ENCODE measurements around the gene LSG1.

DNA sequence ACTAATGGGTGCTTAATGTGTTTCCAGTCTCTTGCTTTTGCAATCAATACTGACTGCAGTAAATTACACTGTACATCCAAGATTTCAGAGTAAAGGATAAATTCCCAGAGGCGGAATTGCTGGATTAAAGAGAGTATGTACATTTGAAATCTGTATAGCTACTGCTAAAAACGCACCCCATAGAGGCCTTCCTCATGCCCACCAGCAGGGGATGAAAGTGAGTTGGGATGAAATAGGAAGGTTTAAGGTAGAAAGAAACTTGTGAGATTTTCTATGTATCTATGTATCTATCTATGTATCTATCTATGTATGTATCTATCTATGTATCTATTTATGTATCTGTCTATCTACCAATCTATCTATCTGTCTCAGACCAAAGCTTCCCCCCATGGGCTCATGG, 67.2 kb downstream of the LSG1 start:
- TF ChIP-seq POLR2A (IDR thresholded peaks at IDR 0.05; ENCODE audit: low read depth, low read length) = no peak
- no peak for TF ChIP-seq EZH2 (IDR thresholded peaks at IDR 0.05; ENCODE audit: borderline replicate concordance, control insufficient read depth, low read depth, low read length)
- TF ChIP-seq, protein P1, sequence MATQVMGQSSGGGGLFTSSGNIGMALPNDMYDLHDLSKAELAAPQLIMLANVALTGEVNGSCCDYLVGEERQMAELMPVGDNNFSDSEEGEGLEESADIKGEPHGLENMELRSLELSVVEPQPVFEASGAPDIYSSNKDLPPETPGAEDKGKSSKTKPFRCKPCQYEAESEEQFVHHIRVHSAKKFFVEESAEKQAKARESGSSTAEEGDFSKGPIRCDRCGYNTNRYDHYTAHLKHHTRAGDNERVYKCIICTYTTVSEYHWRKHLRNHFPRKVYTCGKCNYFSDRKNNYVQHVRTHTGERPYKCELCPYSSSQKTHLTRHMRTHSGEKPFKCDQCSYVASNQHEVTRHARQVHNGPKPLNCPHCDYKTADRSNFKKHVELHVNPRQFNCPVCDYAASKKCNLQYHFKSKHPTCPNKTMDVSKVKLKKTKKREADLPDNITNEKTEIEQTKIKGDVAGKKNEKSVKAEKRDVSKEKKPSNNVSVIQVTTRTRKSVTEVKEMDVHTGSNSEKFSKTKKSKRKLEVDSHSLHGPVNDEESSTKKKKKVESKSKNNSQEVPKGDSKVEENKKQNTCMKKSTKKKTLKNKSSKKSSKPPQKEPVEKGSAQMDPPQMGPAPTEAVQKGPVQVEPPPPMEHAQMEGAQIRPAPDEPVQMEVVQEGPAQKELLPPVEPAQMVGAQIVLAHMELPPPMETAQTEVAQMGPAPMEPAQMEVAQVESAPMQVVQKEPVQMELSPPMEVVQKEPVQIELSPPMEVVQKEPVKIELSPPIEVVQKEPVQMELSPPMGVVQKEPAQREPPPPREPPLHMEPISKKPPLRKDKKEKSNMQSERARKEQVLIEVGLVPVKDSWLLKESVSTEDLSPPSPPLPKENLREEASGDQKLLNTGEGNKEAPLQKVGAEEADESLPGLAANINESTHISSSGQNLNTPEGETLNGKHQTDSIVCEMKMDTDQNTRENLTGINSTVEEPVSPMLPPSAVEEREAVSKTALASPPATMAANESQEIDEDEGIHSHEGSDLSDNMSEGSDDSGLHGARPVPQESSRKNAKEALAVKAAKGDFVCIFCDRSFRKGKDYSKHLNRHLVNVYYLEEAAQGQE (IDR thresholded peaks at IDR 0.05; ENCODE audit: low read depth, low read length) = no peak
- TF ChIP-seq, protein P2, sequence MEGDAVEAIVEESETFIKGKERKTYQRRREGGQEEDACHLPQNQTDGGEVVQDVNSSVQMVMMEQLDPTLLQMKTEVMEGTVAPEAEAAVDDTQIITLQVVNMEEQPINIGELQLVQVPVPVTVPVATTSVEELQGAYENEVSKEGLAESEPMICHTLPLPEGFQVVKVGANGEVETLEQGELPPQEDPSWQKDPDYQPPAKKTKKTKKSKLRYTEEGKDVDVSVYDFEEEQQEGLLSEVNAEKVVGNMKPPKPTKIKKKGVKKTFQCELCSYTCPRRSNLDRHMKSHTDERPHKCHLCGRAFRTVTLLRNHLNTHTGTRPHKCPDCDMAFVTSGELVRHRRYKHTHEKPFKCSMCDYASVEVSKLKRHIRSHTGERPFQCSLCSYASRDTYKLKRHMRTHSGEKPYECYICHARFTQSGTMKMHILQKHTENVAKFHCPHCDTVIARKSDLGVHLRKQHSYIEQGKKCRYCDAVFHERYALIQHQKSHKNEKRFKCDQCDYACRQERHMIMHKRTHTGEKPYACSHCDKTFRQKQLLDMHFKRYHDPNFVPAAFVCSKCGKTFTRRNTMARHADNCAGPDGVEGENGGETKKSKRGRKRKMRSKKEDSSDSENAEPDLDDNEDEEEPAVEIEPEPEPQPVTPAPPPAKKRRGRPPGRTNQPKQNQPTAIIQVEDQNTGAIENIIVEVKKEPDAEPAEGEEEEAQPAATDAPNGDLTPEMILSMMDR (IDR thresholded peaks at IDR 0.05 in 2 of 3, conservative IDR thresholded peaks at IDR 0.05 in 1 of 3; ENCODE audit: control insufficient read depth in 2 of 3, extremely low read depth in 1 of 3, insufficient read depth in 1 of 3, low read depth in 3 of 3, low read length in 3 of 3) = peak in 1 of 3 experiments; percentile 31; a peak in 2 of 6 replicates
- no peak for TF ChIP-seq GABPA (IDR thresholded peaks at IDR 0.05; ENCODE audit: low read depth)
- TF ChIP-seq HDAC6 (IDR thresholded peaks at IDR 0.05; ENCODE audit: unreplicated experiment) = no peak
- no peak for TF ChIP-seq SMC3 (IDR thresholded peaks at IDR 0.05; ENCODE audit: borderline replicate concordance, low read length)
- TF ChIP-seq BRCA1 (IDR thresholded peaks at IDR 0.05; ENCODE audit: low read depth, low read length) = no peak
- TF ChIP-seq, protein P3, sequence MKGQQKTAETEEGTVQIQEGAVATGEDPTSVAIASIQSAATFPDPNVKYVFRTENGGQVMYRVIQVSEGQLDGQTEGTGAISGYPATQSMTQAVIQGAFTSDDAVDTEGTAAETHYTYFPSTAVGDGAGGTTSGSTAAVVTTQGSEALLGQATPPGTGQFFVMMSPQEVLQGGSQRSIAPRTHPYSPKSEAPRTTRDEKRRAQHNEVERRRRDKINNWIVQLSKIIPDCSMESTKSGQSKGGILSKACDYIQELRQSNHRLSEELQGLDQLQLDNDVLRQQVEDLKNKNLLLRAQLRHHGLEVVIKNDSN (IDR thresholded peaks at IDR 0.05; ENCODE audit: borderline replicate concordance, extremely low read length, insufficient read depth, low read depth, low read length) = no peak
- no peak for TF ChIP-seq LARP7 (IDR thresholded peaks at IDR 0.05)
- TF ChIP-seq, protein P4, sequence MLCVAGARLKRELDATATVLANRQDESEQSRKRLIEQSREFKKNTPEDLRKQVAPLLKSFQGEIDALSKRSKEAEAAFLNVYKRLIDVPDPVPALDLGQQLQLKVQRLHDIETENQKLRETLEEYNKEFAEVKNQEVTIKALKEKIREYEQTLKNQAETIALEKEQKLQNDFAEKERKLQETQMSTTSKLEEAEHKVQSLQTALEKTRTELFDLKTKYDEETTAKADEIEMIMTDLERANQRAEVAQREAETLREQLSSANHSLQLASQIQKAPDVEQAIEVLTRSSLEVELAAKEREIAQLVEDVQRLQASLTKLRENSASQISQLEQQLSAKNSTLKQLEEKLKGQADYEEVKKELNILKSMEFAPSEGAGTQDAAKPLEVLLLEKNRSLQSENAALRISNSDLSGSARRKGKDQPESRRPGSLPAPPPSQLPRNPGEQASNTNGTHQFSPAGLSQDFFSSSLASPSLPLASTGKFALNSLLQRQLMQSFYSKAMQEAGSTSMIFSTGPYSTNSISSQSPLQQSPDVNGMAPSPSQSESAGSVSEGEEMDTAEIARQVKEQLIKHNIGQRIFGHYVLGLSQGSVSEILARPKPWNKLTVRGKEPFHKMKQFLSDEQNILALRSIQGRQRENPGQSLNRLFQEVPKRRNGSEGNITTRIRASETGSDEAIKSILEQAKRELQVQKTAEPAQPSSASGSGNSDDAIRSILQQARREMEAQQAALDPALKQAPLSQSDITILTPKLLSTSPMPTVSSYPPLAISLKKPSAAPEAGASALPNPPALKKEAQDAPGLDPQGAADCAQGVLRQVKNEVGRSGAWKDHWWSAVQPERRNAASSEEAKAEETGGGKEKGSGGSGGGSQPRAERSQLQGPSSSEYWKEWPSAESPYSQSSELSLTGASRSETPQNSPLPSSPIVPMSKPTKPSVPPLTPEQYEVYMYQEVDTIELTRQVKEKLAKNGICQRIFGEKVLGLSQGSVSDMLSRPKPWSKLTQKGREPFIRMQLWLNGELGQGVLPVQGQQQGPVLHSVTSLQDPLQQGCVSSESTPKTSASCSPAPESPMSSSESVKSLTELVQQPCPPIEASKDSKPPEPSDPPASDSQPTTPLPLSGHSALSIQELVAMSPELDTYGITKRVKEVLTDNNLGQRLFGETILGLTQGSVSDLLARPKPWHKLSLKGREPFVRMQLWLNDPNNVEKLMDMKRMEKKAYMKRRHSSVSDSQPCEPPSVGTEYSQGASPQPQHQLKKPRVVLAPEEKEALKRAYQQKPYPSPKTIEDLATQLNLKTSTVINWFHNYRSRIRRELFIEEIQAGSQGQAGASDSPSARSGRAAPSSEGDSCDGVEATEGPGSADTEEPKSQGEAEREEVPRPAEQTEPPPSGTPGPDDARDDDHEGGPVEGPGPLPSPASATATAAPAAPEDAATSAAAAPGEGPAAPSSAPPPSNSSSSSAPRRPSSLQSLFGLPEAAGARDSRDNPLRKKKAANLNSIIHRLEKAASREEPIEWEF (IDR thresholded peaks at IDR 0.05; ENCODE audit: insufficient replicate concordance, low read depth, low read length) = no peak
- TF ChIP-seq ETV6 (conservative IDR thresholded peaks at IDR 0.05 in 1 of 2, IDR thresholded peaks at IDR 0.05 in 1 of 2; ENCODE audit: borderline replicate concordance in 1 of 2, low read depth in 1 of 2) = no peak
- TF ChIP-seq, protein P5, sequence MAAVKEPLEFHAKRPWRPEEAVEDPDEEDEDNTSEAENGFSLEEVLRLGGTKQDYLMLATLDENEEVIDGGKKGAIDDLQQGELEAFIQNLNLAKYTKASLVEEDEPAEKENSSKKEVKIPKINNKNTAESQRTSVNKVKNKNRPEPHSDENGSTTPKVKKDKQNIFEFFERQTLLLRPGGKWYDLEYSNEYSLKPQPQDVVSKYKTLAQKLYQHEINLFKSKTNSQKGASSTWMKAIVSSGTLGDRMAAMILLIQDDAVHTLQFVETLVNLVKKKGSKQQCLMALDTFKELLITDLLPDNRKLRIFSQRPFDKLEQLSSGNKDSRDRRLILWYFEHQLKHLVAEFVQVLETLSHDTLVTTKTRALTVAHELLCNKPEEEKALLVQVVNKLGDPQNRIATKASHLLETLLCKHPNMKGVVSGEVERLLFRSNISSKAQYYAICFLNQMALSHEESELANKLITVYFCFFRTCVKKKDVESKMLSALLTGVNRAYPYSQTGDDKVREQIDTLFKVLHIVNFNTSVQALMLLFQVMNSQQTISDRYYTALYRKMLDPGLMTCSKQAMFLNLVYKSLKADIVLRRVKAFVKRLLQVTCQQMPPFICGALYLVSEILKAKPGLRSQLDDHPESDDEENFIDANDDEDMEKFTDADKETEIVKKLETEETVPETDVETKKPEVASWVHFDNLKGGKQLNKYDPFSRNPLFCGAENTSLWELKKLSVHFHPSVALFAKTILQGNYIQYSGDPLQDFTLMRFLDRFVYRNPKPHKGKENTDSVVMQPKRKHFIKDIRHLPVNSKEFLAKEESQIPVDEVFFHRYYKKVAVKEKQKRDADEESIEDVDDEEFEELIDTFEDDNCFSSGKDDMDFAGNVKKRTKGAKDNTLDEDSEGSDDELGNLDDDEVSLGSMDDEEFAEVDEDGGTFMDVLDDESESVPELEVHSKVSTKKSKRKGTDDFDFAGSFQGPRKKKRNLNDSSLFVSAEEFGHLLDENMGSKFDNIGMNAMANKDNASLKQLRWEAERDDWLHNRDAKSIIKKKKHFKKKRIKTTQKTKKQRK (IDR thresholded peaks at IDR 0.05; ENCODE audit: low read depth, low read length) = no peak
